ENCODE measurements around the gene CRISP2.
"Not testable (repeated sequence)": the region's sequence is repeated elsewhere in the genome, so short reads cannot be mapped to it uniquely, and the experiment has no call there.

The CRISP2 gene

GRCh38 chr6:49713346-49713745 is at the start of gene CRISP2:
TSS of gene CRISP2 (minus strand) at chr6:49713543. CDS start at chr6:49709196, 4,347 bp downstream.
- no peak for DNase-seq

- no peak for DNase-seq
Observed at GRCh38 chr6:49744259-49744658, 30.9 kb upstream of the CRISP2 start, which contains the start of gene CRISP3. TSS of gene CRISP3 (minus strand) at chr6:49744388. CDS start at chr6:49744367, 21 bp downstream.

GRCh38 chr6:49743429-49743828 is 30.1 kb upstream of the CRISP2 start:
- DNase-seq: no peak

GRCh38 chr6:49739423-49739822 is 26.1 kb upstream of the CRISP2 start:
- DNase-seq: no peak

GRCh38 chr6:49736017-49736508 is 22.7 kb upstream of the CRISP2 start:
- DNase-seq: no peak

- DNase-seq: no peak
Observed at GRCh38 chr6:49733680-49734079, 20.3 kb upstream of the CRISP2 start.

GRCh38 chr6:49732781-49733180 is 19.4 kb upstream of the CRISP2 start:
- no peak for DNase-seq

- no peak for DNase-seq
Observed at GRCh38 chr6:49730251-49730650, 16.9 kb upstream of the CRISP2 start.

- DNase-seq: not testable (repeated sequence)
Observed at GRCh38 chr6:49723917-49724316, 10.6 kb upstream of the CRISP2 start.

- DNase-seq: no peak
Observed at GRCh38 chr6:49721297-49721696, 8.0 kb upstream of the CRISP2 start.

- DNase-seq: no peak
Observed at GRCh38 chr6:49720372-49720771, 7.0 kb upstream of the CRISP2 start.

GRCh38 chr6:49698478-49698877 is 14.9 kb downstream of the CRISP2 start:
- DNase-seq: no peak

GRCh38 chr6:49693512-49693911 is 19.8 kb downstream of the CRISP2 start:
- no peak for DNase-seq

GRCh38 chr6:49692534-49692933 is 20.8 kb downstream of the CRISP2 start:
- no peak for DNase-seq

- DNase-seq: no peak
Observed at GRCh38 chr6:49676671-49677281, 36.6 kb downstream of the CRISP2 start.

- DNase-seq: no peak
Observed at GRCh38 chr6:49675816-49676215, 37.5 kb downstream of the CRISP2 start.

GRCh38 chr6:49668083-49668511 is 45.2 kb downstream of the CRISP2 start:
- no peak for DNase-seq

- DNase-seq: no peak
Observed at GRCh38 chr6:49666930-49667757, 46.2 kb downstream of the CRISP2 start.

GRCh38 chr6:49666480-49666879 is 46.9 kb downstream of the CRISP2 start:
- DNase-seq: no peak

- DNase-seq: no peak
Observed at GRCh38 chr6:49664817-49665216, 48.5 kb downstream of the CRISP2 start.

GRCh38 chr6:49664054-49664453 is 49.3 kb downstream of the CRISP2 start:
- not testable (repeated sequence) for DNase-seq

- no peak for DNase-seq
Observed at GRCh38 chr6:49662892-49663261, 50.5 kb downstream of the CRISP2 start.

GRCh38 chr6:49662231-49662891 is 51.0 kb downstream of the CRISP2 start:
- DNase-seq: no peak

GRCh38 chr6:49653942-49654341 is 59.4 kb downstream of the CRISP2 start:
- DNase-seq: no peak

Data from KG1 (cell line).